Fibroblast of mammary gland (primary cell): Measurements from ENCODE around the gene RNF7.
"Not testable (repeated sequence)": the region's sequence is repeated elsewhere in the genome, so short reads cannot be mapped to it uniquely, and the experiment has no call there.

ENCODE experiments used
- DNase-seq: peaks from one replicate; pipeline ENCODE4 v3.0.0-alpha.2; 2010; ENCODE audit warnings: low read depth
- H3K4me3 ChIP-seq: 2 replicates; pipeline ENCODE4 v1.5.1; 2011; ENCODE audit warnings: low read depth, mild to moderate bottlenecking, low read length, moderate library complexity; ENCODE audit not compliant: control insufficient read depth
- TF ChIP-seq, protein P1 (sequence below): conservative IDR thresholded peaks from 2 replicates; pipeline ENCODE4 v1.5.1; 2011; ENCODE audit warnings: low read depth, low read length, inconsistent platforms; ENCODE audit not compliant: control insufficient read depth, insufficient read depth

The RNF7 gene

DNA sequence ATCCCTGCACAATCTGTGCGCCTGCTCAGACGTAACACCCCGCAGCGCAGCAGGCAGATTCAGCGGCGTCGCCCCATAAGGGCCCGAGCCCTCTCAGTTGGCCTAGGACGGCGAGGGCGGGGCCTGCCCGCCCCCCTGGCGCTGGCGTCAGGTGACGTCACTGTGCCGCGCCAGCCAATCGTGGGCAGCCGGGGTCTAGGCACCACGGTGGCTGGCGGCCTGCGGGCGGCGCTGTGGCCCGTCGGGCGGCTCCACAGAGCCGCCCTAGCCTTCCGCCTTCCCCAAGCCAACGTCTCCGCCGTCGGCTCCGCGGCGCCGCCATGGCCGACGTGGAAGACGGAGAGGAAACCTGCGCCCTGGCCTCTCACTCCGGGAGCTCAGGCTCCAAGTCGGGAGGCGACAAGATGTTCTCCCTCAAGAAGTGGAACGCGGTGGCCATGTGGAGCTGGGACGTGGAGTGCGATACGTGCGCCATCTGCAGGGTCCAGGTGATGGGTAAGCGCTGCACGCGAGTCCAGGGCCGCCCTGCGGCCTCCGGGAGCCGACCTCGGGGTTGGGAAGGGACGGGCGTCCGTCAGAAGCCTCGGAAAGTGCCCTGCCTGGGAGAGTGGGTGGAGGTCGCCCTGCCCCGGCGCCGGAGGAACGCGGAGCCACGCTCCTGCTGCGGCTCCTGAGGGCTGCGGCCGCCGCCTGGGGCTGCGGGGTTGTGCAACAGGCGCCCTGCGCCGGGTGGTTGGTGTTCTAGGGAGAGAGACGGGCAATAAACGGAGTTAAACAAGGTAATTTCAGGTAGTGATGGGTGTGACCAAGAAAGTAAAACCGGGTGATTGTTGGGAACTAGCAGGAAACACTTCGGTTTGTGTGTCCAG lies at the start of gene RNF7:
Gene RNF7, plus strand, starts transcription at position 277 of the 869 bp plus-strand sequence. Its CDS starts 44 bp downstream, at position 321.
- peak; percentile 92 for DNase-seq
- H3K4me3 ChIP-seq, result peak within 1 kb of the TSS; percentile 96
- TF ChIP-seq, protein P1, sequence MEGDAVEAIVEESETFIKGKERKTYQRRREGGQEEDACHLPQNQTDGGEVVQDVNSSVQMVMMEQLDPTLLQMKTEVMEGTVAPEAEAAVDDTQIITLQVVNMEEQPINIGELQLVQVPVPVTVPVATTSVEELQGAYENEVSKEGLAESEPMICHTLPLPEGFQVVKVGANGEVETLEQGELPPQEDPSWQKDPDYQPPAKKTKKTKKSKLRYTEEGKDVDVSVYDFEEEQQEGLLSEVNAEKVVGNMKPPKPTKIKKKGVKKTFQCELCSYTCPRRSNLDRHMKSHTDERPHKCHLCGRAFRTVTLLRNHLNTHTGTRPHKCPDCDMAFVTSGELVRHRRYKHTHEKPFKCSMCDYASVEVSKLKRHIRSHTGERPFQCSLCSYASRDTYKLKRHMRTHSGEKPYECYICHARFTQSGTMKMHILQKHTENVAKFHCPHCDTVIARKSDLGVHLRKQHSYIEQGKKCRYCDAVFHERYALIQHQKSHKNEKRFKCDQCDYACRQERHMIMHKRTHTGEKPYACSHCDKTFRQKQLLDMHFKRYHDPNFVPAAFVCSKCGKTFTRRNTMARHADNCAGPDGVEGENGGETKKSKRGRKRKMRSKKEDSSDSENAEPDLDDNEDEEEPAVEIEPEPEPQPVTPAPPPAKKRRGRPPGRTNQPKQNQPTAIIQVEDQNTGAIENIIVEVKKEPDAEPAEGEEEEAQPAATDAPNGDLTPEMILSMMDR, result peak; percentile 41

DNA sequence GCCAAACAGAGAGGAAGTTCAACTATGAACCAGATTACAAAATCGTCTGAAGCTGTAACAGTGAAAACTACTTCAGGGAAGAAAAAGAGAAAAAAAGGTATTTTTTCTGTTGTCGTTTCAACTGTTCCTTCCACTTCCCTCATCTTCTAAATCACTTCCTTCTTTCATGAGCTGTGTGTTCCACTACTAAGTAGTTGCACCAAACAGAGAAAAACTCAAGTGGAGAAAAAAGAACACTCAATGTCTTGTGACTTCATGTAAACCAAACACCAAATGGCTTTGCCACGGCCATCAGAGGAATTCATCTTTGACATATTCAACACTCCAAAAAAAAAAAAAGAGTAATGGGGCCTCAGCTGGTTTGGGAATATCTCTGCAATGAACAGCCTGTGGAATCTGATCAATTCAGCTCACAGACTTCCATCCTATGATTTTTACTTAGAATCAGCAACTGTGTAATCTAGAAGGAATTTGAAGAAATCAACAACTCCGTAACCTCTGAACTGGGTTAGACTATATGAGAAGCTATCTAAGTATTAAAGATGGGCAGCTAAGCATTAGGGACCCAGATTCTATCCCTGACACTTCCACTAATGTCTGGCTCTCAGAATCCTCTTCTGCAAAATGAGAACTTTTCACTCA lies 47.5 kb upstream of the RNF7 start:
- DNase-seq, result no peak
- TF ChIP-seq, protein P1, result no peak
- H3K4me3 ChIP-seq, result no peak overlapping the region

DNA sequence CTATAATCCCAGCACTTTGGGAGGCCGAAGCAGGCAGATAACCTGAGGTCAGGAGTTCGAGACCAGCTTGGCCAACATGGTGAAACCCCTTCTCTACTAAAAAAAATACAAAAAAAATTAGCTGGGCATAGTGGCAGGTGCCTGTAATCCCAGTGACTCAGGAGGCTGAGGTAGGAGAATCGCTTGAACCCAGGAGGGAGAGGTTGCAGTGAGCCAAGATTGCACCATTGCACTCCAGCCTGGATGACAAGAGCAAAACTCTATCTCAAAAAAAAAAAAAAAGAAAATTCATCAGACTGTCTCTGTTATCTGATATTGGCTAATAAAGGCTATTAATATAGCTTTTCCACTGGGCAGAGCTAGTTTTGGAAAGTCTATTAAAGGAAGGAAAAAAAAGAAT lies 46.6 kb upstream of the RNF7 start:
- not testable (repeated sequence) for H3K4me3 ChIP-seq, DNase-seq

DNA sequence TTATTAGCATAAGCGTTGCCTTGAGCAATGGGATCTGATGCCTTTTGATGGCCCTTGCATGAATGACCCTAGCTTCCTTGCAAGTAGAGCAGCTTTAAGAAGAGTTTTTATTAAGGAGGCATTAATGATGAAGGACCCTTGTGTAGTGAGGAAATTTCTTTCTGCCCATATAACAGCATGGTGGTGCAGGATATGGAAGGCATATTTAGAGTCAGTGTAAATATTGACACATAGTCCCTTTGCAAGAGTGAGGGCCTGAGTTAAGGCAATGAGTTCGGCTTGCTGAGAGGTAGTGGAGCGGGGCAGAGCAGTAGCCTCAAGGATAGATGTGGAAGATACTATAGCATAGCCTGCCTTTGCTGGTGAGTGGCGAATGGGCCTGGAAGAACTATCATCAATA lies 45.1 kb upstream of the RNF7 start:
- not testable (repeated sequence) for DNase-seq, H3K4me3 ChIP-seq

DNA sequence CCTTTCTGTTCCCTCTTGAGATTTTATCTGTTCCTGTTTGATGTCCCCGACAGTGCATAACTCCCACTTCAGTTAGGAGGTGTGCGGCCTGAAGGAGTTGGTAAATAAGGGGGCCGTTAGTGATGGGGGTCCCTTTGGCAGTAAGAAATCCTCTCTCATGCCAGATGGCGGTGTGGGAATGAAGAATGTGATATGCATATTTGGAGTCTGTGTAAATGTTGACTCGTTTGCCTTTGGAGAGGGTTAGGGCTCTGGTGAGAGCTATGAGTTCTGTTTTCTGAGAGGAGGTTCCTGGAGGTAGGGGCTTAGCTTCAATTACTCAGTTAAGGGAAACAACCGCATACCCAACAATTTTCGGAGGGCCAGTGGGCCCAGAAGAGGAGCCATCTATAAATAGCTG lies 38.8 kb upstream of the RNF7 start:
- no peak for DNase-seq
- H3K4me3 ChIP-seq, result no peak overlapping the region
- TF ChIP-seq, protein P1, result no peak

DNA sequence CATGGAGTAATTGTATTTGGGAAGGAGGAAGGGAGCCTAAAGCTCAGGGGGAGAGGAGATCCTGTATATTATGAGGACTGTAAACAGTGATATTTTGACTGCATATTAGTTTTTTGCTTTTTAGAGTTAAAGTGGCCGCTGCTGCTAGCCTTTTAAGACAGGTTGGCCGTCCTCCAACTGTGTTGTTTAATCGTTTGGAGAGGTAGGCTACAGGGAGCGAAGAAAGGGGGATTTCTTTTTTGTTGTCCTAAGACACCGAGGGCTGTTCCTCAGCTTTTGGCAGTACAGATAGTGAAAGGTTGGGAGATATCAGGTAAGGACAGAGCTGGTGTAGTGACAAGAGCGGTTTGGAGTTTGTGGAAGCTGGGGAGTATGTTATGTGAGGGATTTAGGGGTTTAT lies 38.2 kb upstream of the RNF7 start:
- no peak for DNase-seq
- TF ChIP-seq, protein P1, result no peak
- no peak overlapping the region for H3K4me3 ChIP-seq

DNA sequence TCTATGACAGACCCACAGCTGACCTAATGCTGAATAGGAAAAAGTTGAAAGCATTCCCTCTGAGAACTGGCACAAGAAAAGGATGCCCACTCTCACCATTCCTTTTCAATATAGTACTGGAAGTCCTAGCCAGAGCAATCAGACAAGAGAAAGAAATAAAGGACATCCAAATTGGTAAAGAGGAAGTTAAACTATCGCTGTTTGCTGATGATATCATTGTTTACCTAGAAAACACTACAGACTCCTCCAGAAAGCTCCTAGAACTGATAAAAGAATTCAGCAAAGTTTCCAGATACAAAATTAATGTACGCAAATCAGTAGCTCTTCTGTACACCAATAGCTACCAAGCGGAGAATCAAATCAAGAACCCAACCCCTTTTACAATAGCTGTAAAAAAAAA lies 34.7 kb upstream of the RNF7 start:
- not testable (repeated sequence) for DNase-seq, H3K4me3 ChIP-seq

DNA sequence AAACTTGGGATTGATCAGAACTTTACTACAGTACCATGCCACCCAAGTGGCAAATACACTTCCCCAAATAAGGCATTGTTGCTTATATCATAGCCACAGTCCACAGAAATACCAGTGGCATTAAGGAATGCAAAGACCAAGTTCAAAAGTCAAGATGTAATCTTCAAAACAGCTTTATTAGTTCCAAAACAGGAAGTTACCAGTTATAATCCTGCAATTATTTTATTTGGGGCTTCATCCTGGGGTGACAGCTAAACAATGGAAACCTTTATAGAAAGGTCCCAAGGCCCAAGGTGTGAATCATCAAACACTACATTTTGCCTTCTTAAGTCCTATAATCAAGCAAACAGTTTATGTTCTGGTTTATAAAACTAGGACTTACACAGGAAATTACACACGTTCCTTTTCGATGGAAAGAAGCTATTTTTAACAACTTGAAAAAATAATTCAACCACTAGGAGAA lies 30.3 kb upstream of the RNF7 start:
- TF ChIP-seq, protein P1, result no peak
- H3K4me3 ChIP-seq, result no peak overlapping the region
- DNase-seq, result no peak
